Uterus (tissue), 2 donors: ENCODE data around the gene TP53TG3F.
"Not testable (repeated sequence)": the region's sequence is repeated elsewhere in the genome, so short reads cannot be mapped to it uniquely, and the experiment has no call there.

ENCODE experiments used
- CTCF ChIP-seq, 4 experiments: fragments of 200-600 bp in 2 of 4; fragments of 450-650 bp in 2 of 4; sonication (generic) in 2 of 4; IDR thresholded peaks; one replicate each; pipeline ENCODE4 v1.5.1; 2016 to 2019; ENCODE audit warnings: antibody characterized with exemption in 4 of 4, mild to moderate bottlenecking in 2 of 4, moderate library complexity in 1 of 4
- POLR2A ChIP-seq, 2 donors: fragments of 450-650 bp; IDR thresholded peaks; one replicate each; pipeline ENCODE4 v1.6.1; 2016; ENCODE audit warnings: antibody characterized with exemption in 2 of 2, mild to moderate bottlenecking in 1 of 2, moderate library complexity in 1 of 2

- TF ChIP-seq CTCF, POLR2A (IDR thresholded peaks at IDR 0.05): not testable (repeated sequence)
Measured at GRCh38 chr16:33507231-33507630, 47.8 kb downstream of the TP53TG3F start.
